ACC112 (cell line): Measurements from ENCODE around the gene GRB10.

Experiments
- H2AFZ ChIP-seq: fragments of 200-600 bp; sonication (generic); one replicate; pipeline ENCODE4 v1.6.0; 2017; ENCODE audit warnings: antibody characterized with exemption, low read length; ENCODE audit not compliant: unreplicated experiment
- H3K27ac ChIP-seq: fragments of 200-600 bp; sonication (generic); 2 replicates; pipeline ENCODE4 v1.5.1; 2014; ENCODE audit warnings: low read depth, mild to moderate bottlenecking, antibody characterized with exemption, low read length, moderate library complexity
- H3K27me3 ChIP-seq: fragments of 200-600 bp; sonication (generic); 2 replicates; pipeline ENCODE4 v1.6.1; 2014; ENCODE audit warnings: mild to moderate bottlenecking, antibody characterized with exemption, low read length, moderate library complexity, mixed read lengths; ENCODE audit not compliant: insufficient read depth
- H3K36me3 ChIP-seq: fragments of 200-600 bp; sonication (generic); 2 replicates; pipeline ENCODE4 v1.6.1; 2016; ENCODE audit warnings: mild to moderate bottlenecking, antibody characterized with exemption, low read length, moderate library complexity, mixed read lengths; ENCODE audit not compliant: insufficient read depth
- H3K4me1 ChIP-seq: fragments of 200-600 bp; sonication (generic); one replicate; pipeline ENCODE4 v1.6.1; 2016; ENCODE audit warnings: low read length, mixed read lengths; ENCODE audit not compliant: insufficient read depth, unreplicated experiment, control insufficient read depth
- H3K4me3 ChIP-seq: fragments of 200-600 bp; sonication (generic); 2 replicates; pipeline ENCODE4 v1.5.1; 2014; ENCODE audit warnings: mild to moderate bottlenecking, low read depth, low read length
- H3K79me2 ChIP-seq: fragments of 200-600 bp; sonication (generic); one replicate; pipeline ENCODE4 v1.6.0; 2016; ENCODE audit warnings: low read length; ENCODE audit not compliant: control insufficient read depth, unreplicated experiment, insufficient read depth

Gene GRB10

DNA sequence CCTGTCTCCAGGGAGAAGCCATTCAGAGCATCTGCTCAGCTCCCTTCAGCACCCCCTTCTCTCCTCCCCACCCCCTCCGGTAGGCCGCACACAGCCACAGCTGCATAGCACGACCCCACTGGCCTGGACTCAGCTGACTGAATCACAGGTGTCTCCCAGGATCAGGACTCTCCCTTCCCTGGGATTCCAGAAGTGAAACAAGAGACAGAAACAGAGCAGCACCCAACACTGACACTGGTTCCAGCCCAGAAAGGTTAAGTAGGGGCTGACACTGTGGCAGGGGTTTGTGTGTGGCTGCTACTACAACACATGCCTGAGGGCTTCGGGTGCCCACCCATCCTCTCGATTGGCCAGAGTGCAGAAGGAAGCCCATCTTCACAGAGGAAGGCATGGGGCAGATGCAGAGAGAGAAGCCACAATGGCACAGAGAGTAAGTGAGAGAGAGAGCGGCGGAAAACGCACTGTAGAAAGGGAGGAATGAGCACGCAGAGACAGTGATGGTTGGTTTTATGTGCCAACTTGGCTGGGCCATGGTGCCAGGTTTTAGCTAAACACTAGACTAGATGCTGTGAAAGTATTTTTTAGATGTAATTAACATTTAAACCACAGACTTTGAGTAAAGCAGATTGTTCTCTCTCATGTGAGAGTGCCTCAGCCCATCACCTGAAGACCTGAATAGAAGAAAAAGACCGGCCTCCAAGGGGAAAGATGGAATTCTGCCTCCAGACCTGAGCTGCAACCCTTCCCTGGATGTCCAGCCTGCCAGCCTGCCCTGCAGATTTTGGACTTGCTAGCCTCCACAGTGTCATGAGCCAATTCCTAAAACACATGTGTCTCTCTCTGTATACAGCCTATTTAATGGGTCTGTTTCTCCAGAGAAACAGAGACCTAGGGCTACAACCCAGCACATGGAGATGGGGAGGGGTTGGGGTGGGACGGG is 107.5 kb downstream of the GRB10 start:
- H3K4me1 ChIP-seq = no peaks in the 10 kb centered on the region
- no peak overlapping the region for H3K27ac ChIP-seq
- H3K27me3 ChIP-seq = no peaks in the 10 kb centered on the region
- no peaks in the 10 kb centered on the region; the same call in 1 of the 2 replicates for H3K36me3 ChIP-seq
- H3K4me3 ChIP-seq = no peak overlapping the region
- H3K79me2 ChIP-seq = no peaks in the 10 kb centered on the region
- no peak overlapping the region for H2AFZ ChIP-seq

DNA sequence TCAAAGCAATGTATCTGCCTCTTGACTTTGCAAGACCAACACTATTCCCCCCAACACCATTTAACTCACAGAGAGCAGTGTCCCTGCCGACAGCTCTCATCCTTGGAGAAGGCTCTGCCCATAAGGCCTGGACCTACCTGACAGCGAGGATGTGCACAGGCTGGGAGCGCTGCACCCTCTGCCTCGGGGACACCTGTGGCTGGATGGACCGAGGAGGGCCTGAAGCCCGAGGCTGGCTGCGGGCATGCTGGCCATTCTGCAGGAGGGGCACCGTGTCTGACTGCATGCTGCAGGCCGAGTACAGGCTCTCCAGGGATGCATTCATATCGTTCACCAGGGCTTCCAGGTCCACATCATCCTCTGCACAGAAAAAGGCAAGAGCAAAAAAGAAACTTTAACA is 108.4 kb downstream of the GRB10 start:
- no peak overlapping the region for H3K27ac ChIP-seq
- no peaks in the 10 kb centered on the region for H3K27me3 ChIP-seq
- H3K4me1 ChIP-seq = no peaks in the 10 kb centered on the region
- no peak overlapping the region for H2AFZ ChIP-seq
- no peak overlapping the region for H3K4me3 ChIP-seq
- H3K36me3 ChIP-seq = peaks cover 6% of the 10 kb centered on the region; the same call in 1 of the 2 replicates
- no peaks in the 10 kb centered on the region for H3K79me2 ChIP-seq

DNA sequence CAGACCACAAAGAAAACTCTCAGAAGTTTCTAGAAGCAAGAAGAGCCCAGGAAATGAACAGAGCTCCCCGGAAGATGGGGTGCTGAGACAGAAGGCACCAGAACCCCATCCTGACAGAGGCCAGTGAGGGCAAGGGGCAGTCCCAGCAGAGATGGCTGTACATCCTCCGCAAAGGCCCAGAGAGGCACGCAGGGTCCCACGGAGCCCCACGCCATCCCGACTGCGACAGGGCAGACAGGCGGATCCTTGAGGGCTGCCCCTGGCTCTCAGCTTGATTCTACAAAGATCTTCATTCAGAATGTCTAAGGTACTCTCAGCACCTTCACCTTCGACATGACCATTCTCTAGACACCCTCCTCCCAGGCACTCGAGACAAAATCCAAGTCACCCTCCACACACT is 109.6 kb downstream of the GRB10 start:
- Histone ChIP-seq H3K4me3 (no peak overlapping the region), H3K4me1 (peaks cover 2% of the 10 kb centered on the region), H3K27ac (no peak overlapping the region), H3K79me2 (no peaks in the 10 kb centered on the region), H2AFZ (no peak overlapping the region), H3K27me3 (no peaks in the 10 kb centered on the region), H3K36me3 (peaks cover 6% of the 10 kb centered on the region; the same call in 1 of the 2 replicates)

DNA sequence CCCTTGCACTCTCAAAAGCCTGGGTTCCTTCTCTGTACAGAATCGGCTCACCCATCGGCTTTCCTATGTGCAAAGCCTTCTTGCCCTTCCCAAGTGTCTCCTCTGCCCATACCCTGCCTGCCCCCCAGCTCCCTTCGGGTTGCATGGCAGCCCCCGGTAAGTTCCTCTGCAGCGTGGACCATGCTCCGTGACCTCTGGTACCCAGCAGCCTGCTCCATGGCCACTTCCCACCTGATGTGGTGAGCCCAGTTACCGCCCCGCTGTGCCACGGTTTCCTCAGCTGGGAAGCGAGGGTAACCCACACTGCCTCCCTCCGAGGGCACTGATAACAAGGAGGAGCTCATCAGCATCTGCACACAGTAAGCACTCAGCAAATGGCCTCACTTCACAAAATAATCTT is 110.7 kb downstream of the GRB10 start:
- H3K27ac ChIP-seq = no peak overlapping the region
- no peak overlapping the region for H3K4me3 ChIP-seq
- H3K79me2 ChIP-seq = no peaks in the 10 kb centered on the region
- H3K4me1 ChIP-seq = peaks cover 13% of the 10 kb centered on the region
- H3K27me3 ChIP-seq = no peaks in the 10 kb centered on the region
- H3K36me3 ChIP-seq = peaks cover 6% of the 10 kb centered on the region; the same call in 1 of the 2 replicates
- no peak overlapping the region for H2AFZ ChIP-seq

DNA sequence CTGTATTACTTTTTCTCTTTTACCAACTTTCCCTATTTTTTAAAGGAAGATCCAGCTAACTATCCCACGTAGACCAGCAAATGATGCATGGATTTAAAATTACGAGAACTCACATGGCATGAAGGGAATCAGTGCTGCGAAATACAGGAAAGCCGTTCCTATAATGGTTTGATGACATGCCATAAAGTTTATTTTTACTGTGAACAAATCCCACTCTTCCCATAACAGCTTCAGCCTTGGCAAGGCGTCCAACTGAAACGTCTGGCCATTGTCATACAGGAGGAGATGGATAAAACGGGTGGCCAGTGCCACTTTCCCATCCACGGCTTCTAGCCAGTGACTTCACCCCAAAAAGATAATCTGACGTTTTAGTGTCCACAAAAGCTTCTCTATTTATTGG is 111.3 kb downstream of the GRB10 start:
- Histone ChIP-seq H3K27ac (no peak overlapping the region), H3K27me3 (no peaks in the 10 kb centered on the region), H3K36me3 (peaks cover 6% of the 10 kb centered on the region; the same call in 1 of the 2 replicates), H3K4me1 (peaks cover 15% of the 10 kb centered on the region), H2AFZ (no peak overlapping the region), H3K4me3 (no peak overlapping the region), H3K79me2 (no peaks in the 10 kb centered on the region)

DNA sequence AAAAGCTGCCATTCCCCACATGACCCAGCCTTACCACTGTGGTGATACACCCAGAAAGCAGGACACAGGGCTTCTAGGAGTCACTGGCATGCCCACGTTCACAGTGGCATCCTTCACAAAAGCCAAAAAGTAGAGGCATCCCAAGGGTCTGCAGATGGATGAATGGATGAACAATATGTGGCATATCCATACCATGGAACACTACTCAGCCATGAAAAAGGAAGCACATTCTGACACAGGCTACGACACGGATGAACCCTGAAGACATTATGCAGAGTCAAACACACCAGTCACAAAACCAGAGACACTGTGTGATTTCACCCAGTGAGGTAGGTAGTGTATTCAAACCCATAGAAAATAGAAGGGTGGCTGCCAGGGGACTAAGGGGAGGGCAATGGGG is 112.8 kb downstream of the GRB10 start:
- no peaks in the 10 kb centered on the region for H3K27me3 ChIP-seq
- peaks cover 30% of the 10 kb centered on the region for H3K4me1 ChIP-seq
- peaks cover 6% of the 10 kb centered on the region; the same call in 1 of the 2 replicates for H3K36me3 ChIP-seq
- no peak overlapping the region for H3K27ac ChIP-seq
- H3K4me3 ChIP-seq = no peak overlapping the region
- H2AFZ ChIP-seq = no peak overlapping the region
- H3K79me2 ChIP-seq = no peaks in the 10 kb centered on the region

DNA sequence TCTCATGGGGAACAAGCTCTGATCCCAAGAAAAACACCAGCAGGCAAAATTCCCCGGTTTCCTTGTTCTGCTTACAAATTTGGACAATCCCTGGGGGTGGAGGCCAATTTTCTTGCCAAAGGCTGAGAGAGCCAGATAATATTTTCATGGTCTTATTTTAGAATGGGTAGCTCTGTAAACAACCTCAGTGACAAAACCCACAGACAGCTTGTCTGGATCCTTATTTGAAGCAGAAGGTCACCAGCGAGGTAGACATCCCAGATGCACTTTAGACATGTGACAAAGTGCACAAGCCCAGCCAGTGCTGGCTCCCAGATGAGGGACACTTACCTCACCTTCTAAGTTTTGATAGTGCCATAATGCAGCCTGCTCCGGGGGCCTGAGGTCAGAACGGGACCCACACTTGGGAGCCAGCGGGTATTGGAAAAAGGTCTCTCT is 114.9 kb downstream of the GRB10 start:
- H3K27me3 ChIP-seq = no peaks in the 10 kb centered on the region
- H3K4me1 ChIP-seq = peaks cover 42% of the 10 kb centered on the region
- H3K36me3 ChIP-seq = peaks cover 6% of the 10 kb centered on the region; the same call in 1 of the 2 replicates
- no peaks in the 10 kb centered on the region for H3K79me2 ChIP-seq
- H2AFZ ChIP-seq = peak overlapping the region; percentile 29
- peak overlapping the region; percentile 37; the same call in 1 of the 2 replicates for H3K27ac ChIP-seq
- H3K4me3 ChIP-seq = no peak overlapping the region

DNA sequence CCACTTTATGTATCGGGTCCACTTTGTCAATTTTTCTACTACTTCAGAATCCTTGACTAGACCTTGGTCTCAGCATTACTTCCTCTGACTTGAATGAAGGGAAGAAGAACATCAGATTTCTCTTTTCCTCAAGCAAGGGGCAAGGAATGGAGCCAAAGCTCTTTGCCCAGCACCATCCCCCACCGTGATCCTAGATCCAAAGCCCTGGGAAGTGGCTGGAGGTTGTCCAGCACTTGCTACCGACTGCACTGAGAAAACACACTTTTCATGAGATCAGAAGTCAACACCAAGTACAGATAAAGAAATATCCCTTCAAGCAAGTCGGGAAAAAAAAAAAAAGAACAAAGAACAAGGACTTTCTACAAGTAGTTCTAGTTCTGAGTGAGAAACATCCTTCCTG is 115.4 kb downstream of the GRB10 start:
- no peaks in the 10 kb centered on the region for H3K27me3 ChIP-seq
- H3K4me1 ChIP-seq = peaks cover 47% of the 10 kb centered on the region
- no peaks in the 10 kb centered on the region for H3K79me2 ChIP-seq
- peak overlapping the region; percentile 29 for H2AFZ ChIP-seq
- no peak overlapping the region for H3K4me3 ChIP-seq
- H3K36me3 ChIP-seq = peaks cover 6% of the 10 kb centered on the region; the same call in 1 of the 2 replicates
- peak overlapping the region; percentile 37; the same call in 1 of the 2 replicates for H3K27ac ChIP-seq

DNA sequence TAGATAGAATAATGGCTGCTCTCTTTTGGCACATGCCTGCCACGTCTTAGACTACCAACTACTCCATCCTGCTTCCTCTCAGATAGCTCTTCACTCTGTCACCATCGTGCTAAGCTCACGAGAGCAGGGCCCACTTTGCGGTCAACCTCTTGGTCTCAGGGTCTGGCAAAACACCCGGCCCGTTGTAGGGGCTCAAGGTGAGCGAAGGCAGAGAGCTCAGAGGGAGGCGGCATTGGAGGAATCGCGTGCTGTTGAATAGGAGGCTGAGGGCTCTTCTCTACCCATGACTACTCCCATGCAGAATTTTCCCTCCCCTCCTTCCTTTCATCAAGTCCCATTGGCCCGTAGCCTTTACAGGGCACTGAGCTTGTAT is 116.6 kb downstream of the GRB10 start:
- Histone ChIP-seq H3K79me2 (no peaks in the 10 kb centered on the region), H3K36me3 (peaks cover 6% of the 10 kb centered on the region; the same call in 1 of the 2 replicates), H3K4me3 (no peak overlapping the region; the same call in 1 of the 2 replicates)

DNA sequence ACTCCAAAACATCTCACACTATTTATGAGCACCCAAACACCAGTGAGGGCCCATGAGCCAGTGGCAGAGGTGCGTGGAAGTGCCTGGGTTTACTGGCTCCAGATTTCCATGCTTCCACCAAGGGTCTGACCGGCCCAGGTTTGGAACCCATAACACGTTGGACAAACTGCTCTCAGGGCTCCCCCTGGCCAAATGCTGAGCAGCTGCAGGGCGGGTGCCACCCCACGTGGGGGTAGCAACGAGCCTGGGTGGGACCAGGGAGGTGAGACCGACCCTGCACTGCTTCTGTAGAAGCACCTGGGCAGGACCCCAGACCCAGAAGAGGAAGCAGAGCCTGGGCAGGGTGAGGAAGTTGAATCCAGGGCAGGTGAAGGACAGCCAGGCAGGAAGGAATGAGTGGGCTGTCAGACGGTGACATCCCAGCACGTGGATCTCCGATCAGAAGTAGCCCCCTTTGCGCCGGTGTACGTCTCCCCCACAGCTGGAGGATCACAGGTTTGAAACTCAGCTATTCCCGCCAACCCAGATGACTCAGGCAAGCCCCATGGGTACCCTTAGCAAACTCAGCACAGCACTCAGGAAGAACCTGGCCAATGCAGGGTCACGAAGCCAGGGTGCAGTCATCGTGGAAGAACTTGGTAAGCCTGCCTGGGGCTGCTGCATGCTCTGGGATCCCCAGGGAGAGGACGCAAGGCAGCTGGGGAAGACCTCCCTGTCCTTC is 117.1 kb downstream of the GRB10 start:
- no peak overlapping the region for H2AFZ ChIP-seq
- peak overlapping the region; percentile 80 for H3K27ac ChIP-seq
- peaks cover 56% of the 10 kb centered on the region for H3K4me1 ChIP-seq
- H3K4me3 ChIP-seq = peak overlapping the region; percentile 23; the same call in 1 of the 2 replicates
- 0 out of 2 replicates have a peak, but pooled peaks cover 6% of the 10 kb centered on the region for H3K36me3 ChIP-seq
- no peaks in the 10 kb centered on the region for H3K79me2 ChIP-seq
- no peaks in the 10 kb centered on the region for H3K27me3 ChIP-seq

More for the DNA sequence above, 116.6 kb downstream of the GRB10 start:
- H3K27me3 ChIP-seq = no peaks in the 10 kb centered on the region
- peaks cover 56% of the 10 kb centered on the region for H3K4me1 ChIP-seq
- H3K27ac ChIP-seq = peak overlapping the region; percentile 80; the same call in 1 of the 2 replicates
- no peak overlapping the region for H2AFZ ChIP-seq
